A673 (cell line): ENCODE data around the gene NPW. TPM values are rescaled to one million over a fixed set of nuclear protein-coding genes. Genes with fewer than 3 reads are reported as not detected.

Experiments
- Bru-seq: library from RNA; stranded (reverse); fragments of 400-500 nt; gene quantifications from one replicate; lab custom pipeline; 2021; lab: Mats Ljungman, UMichigan
- BruChase-seq, 2 experiments: library from RNA; stranded (reverse); fragments of 400-500 nt; gene quantifications; one replicate each; lab custom pipeline; 2021; lab: Mats Ljungman, UMichigan
- BruUV-seq: library from RNA; stranded (reverse); fragments of 400-500 nt; replicated peaks from 2 replicates; lab custom pipeline; 2021; lab: Mats Ljungman, UMichigan
- CTCF ChIA-PET: fragments of 300-600 bp; sonication (Branson Sonifier 250); formaldehyde crosslinking; loops from one replicate; lab custom pipeline; 2022; ENCODE audit warnings: antibody characterized with exemption; lab: Charles Lee
- POLR2A ChIA-PET: fragments of 300-600 bp; sonication (Branson Sonifier 250); formaldehyde crosslinking; loops from one replicate; lab custom pipeline; 2022; ENCODE audit warnings: antibody characterized with exemption; ENCODE audit not compliant: low non-redundant PET; lab: Charles Lee
- DNase-seq: peaks from one replicate; pipeline ENCODE4 v3.0.0-alpha.2; 2015; ENCODE audit warnings: low spot score
- H3K27ac ChIP-seq: fragments of 200-600 bp; sonication (generic); 2 replicates; pipeline ENCODE4 v1.5.1; 2016; ENCODE audit warnings: mixed run types, low read depth, mild to moderate bottlenecking, mixed read lengths, antibody characterized with exemption, low read length; ENCODE audit not compliant: poor library complexity, severe bottlenecking
- H3K27me3 ChIP-seq: fragments of 200-600 bp; sonication (generic); replicated peaks from 2 replicates; pipeline ENCODE4 v1.6.1; 2017; ENCODE audit warnings: mixed run types, low read depth, mild to moderate bottlenecking, mixed read lengths, antibody characterized with exemption, low read length; ENCODE audit not compliant: insufficient read depth, poor library complexity
- H3K36me3 ChIP-seq: fragments of 200-600 bp; sonication (generic); 2 replicates; pipeline ENCODE4 v1.6.1; 2016; ENCODE audit warnings: mixed run types, mild to moderate bottlenecking, mixed read lengths, antibody characterized with exemption, low read length; ENCODE audit not compliant: insufficient read depth, poor library complexity, severe bottlenecking
- H3K4me1 ChIP-seq: fragments of 200-600 bp; sonication (generic); 2 replicates; pipeline ENCODE4 v1.6.1; 2017; ENCODE audit warnings: mixed run types, mild to moderate bottlenecking, mixed read lengths, antibody characterized with exemption, low read length; ENCODE audit not compliant: insufficient read depth, poor library complexity, severe bottlenecking
- H3K4me3 ChIP-seq: fragments of 200-600 bp; sonication (generic); 2 replicates; pipeline ENCODE4 v1.5.1; 2016; ENCODE audit warnings: low read depth, mixed run types, mild to moderate bottlenecking, mixed read lengths, low read length; ENCODE audit not compliant: poor library complexity, severe bottlenecking
- H3K9me3 ChIP-seq: fragments of 200-600 bp; sonication (generic); 2 replicates; pipeline ENCODE4 v1.6.1; 2016; ENCODE audit warnings: mixed run types, low read depth, mild to moderate bottlenecking, mixed read lengths, antibody characterized with exemption, low read length; ENCODE audit not compliant: poor library complexity, severe bottlenecking
- EZH2 ChIP-seq: fragments of 200-600 bp; sonication (generic); IDR thresholded peaks from 2 replicates; pipeline ENCODE4 v1.6.1; 2017; ENCODE audit warnings: borderline replicate concordance, low read depth, mild to moderate bottlenecking, mixed read lengths, antibody characterized with exemption, low read length; ENCODE audit not compliant: poor library complexity, severe bottlenecking
- intact Hi-C: fragments of 100-400 bp; cut with micrococcal nuclease; formaldehyde crosslinking; loops from one replicate; pipeline ENCODE4 v1.10.0; 2022; ENCODE audit not compliant: unreplicated experiment
- long read RNA-seq: library from polyadenylated mRNA; stranded (forward); transcript quantifications from one replicate; pipeline ENCODE4 v2.0.0, GENCODE V29; 2022
- total RNA-seq: library from RNA; stranded (reverse); gene quantifications from 2 replicates; pipeline ENCODE4 v1.2.3, GENCODE V29; 2021
- TF ChIP-seq, protein P1 (sequence below): fragments of 300-800, 200-600 bp; sonication (generic); conservative IDR thresholded peaks from 2 replicates; pipeline ENCODE4 v1.5.1; 2017; ENCODE audit warnings: low read depth, mild to moderate bottlenecking, antibody characterized with exemption, low read length, moderate library complexity, mixed read lengths

Gene NPW
- total RNA-seq (96.5 and 105 TPM in 2 replicates), Bru-seq, nascent RNA (percentile 57 among the genes with signal in this experiment), BruChase-seq, experiment 1, labeled RNA remaining after a 2-hour chase (percentile 47 among the genes with signal in this experiment), BruChase-seq, experiment 2, labeled RNA remaining after a 6-hour chase (percentile 68 among the genes with signal in this experiment)
- long read RNA-seq, transcript NPW-202 (2 exons, 991 nt) = major isoform, 125 of 137 reads
- long read RNA-seq, partial matches to known transcripts = 0 of 137 reads
- long read RNA-seq, other reads (novel, unspliced or antisense) = 12 of 137 reads

- POLR2A ChIA-PET = interaction anchor here (0.6 to 1.1 kb wide), 2 partner anchors 136 to 244 kb away, joined by 7 to 10 read pairs; partner anchors contain the start of gene TRAF7
Measured at GRCh38 chr16:2019518-2019920, at the start of gene NPW. Gene NPW, plus strand, starts transcription at chr16:2019785.

DNA sequence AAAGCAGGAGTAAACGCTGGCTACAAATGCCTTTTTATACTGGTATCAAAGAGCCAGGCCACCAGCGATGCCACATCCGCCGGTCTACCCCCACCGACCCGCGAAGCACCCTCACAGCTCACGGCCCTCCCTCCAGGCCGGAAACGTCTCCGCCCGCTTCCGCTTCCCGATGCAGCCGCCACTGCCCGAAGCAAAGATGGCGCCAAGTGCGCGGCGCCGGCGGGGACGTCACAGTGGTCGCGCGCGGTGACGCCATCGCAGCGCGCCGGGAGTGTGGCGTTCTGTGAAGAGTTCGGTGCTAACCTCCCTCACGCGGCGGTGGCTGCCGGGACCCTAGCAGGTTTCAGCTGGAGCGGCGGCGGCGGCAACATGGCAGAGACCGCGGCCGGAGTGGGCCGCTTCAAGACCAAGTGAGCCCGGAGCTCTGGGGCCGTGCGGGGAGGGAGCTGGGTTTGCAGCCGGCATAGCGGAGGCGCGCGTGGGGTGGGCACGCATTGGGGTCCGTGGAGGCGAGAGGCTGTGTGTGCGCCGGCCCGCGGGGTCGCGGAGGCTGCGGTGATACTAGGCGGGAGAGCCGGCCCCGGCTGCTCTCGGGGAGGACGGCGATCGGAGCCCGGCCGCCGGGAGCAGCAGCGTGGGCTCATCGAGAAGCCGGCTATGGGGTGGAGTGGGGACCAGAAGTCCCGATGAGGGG, 47.6 kb upstream of the NPW start, which contains the start of gene TBL3:
TSS of gene TBL3 (plus strand) at position 258 of the 694 bp plus-strand sequence. CDS start at position 370, 112 bp downstream.
- Histone ChIP-seq H3K27me3 (no peaks in the 10 kb centered on the region), H3K27ac (peak within 1 kb of the TSS; percentile 94), H3K4me1 (peaks cover 5% of the 10 kb centered on the region), H3K36me3 (peaks cover 13% of the 10 kb centered on the region), H3K4me3 (peak within 1 kb of the TSS; percentile 100), H3K9me3 (no peaks in the 10 kb centered on the region)
- ChIA-PET POLR2A (no interaction called here), CTCF (no interaction called here)
- TF ChIP-seq, protein P1, sequence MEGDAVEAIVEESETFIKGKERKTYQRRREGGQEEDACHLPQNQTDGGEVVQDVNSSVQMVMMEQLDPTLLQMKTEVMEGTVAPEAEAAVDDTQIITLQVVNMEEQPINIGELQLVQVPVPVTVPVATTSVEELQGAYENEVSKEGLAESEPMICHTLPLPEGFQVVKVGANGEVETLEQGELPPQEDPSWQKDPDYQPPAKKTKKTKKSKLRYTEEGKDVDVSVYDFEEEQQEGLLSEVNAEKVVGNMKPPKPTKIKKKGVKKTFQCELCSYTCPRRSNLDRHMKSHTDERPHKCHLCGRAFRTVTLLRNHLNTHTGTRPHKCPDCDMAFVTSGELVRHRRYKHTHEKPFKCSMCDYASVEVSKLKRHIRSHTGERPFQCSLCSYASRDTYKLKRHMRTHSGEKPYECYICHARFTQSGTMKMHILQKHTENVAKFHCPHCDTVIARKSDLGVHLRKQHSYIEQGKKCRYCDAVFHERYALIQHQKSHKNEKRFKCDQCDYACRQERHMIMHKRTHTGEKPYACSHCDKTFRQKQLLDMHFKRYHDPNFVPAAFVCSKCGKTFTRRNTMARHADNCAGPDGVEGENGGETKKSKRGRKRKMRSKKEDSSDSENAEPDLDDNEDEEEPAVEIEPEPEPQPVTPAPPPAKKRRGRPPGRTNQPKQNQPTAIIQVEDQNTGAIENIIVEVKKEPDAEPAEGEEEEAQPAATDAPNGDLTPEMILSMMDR = no peak
- no peak for TF ChIP-seq EZH2
- intact Hi-C loops = no loop called here
- no TSS peak for BruUV-seq
- peak; percentile 97 for DNase-seq

More at GRCh38 chr16:2019518-2019920, at the start of gene NPW:
- peak; percentile 70 for DNase-seq
- Histone ChIP-seq H3K4me3 (peak within 1 kb of the TSS; percentile 56), H3K36me3 (no peaks in the 10 kb centered on the region), H3K27me3 (no peaks in the 10 kb centered on the region), H3K9me3 (no peaks in the 10 kb centered on the region), H3K4me1 (peaks cover 14% of the 10 kb centered on the region), H3K27ac (peak within 1 kb of the TSS; percentile 52)
- intact Hi-C loops = no loop called here
- no TSS peak for BruUV-seq
- CTCF ChIA-PET = interaction anchor here (1.0 kb wide), 1 partner anchor 8 kb away, joined by 4 read pairs; no protein-coding TSS in a partner anchor
- TF ChIP-seq, protein P1 = no peak
- no peak for TF ChIP-seq EZH2

- H3K36me3 ChIP-seq = peaks cover 18% of the 10 kb centered on the region
- H3K4me1 ChIP-seq = peaks cover 5% of the 10 kb centered on the region
- intact Hi-C loops = no loop called here
- peak overlapping the region; percentile 94 for H3K27ac ChIP-seq
- no peaks in the 10 kb centered on the region for H3K27me3 ChIP-seq
- no peaks in the 10 kb centered on the region for H3K9me3 ChIP-seq
- ChIA-PET CTCF (no interaction called here), POLR2A (no interaction called here)
- BruUV-seq = no TSS peak
- TF ChIP-seq, protein P1 = no peak
- TF ChIP-seq EZH2 = no peak
- no peak for DNase-seq
- H3K4me3 ChIP-seq = peak overlapping the region; percentile 100
Measured at GRCh38 chr16:1972490-1972877, 47.1 kb upstream of the NPW start.
